Mucosa of descending colon (tissue), 3 donors: Measurements from ENCODE around the gene AICDA. TPM values are rescaled to one million over a fixed set of nuclear protein-coding genes. Genes with fewer than 3 reads are reported as not detected.

Source experiments
- ATAC-seq: fragments of 200-7000 bp; cut with Tn5 transposase; one replicate; pipeline ENCODE4 v1.9.1; 2020; ENCODE audit warnings: mild to moderate bottlenecking, moderate library complexity
- DNase-seq, 3 donors: peaks; one replicate each; pipeline ENCODE4 v3.0.0-alpha.2; 2020
- H3K36me3 ChIP-seq: fragments of 200-600 bp; one replicate; pipeline ENCODE4 v1.8.0; 2021; ENCODE audit warnings: low read depth, mild to moderate bottlenecking
- H3K4me1 ChIP-seq: fragments of 200-600 bp; one replicate; pipeline ENCODE4 v1.8.0; 2021; ENCODE audit warnings: low read depth, mild to moderate bottlenecking
- H3K4me3 ChIP-seq: fragments of 200-600 bp; one replicate; pipeline ENCODE4 v1.8.0; 2021; ENCODE audit warnings: mild to moderate bottlenecking
- H3K9me3 ChIP-seq: fragments of 200-600 bp; one replicate; pipeline ENCODE4 v1.8.0; 2021; ENCODE audit warnings: mild to moderate bottlenecking
- CTCF ChIP-seq: fragments of 200-600 bp; IDR thresholded peaks from one replicate; pipeline ENCODE4 v1.8.0; 2022; ENCODE audit warnings: antibody characterized with exemption, mild to moderate bottlenecking
- intact Hi-C, 2 donors: fragments of 100-400 bp; cut with DNase I in 1 of 2; cut with micrococcal nuclease in 1 of 2; formaldehyde crosslinking; loops; one replicate each; pipeline versions ENCODE4 v1.11.0 to v1.11.1; 2022; cut with DNase I, micrococcal nuclease
- long read RNA-seq, 2 donors: library from polyadenylated mRNA; unstranded; transcript quantifications; one replicate each; pipeline ENCODE4 v2.0.0, GENCODE V29; 2019 to 2021
- total RNA-seq, 3 donors: library from RNA; stranded (reverse); fragmentation: NEBNext Ultra II Directional in 2 of 3; extraction: Animal tissue kit (Norgen Biotek cat#: 25700) in 2 of 3; gene quantifications; one replicate each; pipeline versions ENCODE4 v1.2.1 to v1.2.4, GENCODE V29; 2021 to 2023
- donor health status: DM: no; HTN: no; CAD: no; lungs with moderate emphysema.
- donor health status: DM: no; HTN: no; CAD: no.
- donor health status: DM: no; HTN: yes; CAD: no.

AICDA gene
- not detected for total RNA-seq
- long read RNA-seq, donor 1 = 0 reads
- long read RNA-seq, donor 2 = 0 reads

- no peak for TF ChIP-seq CTCF
- Histone ChIP-seq H3K9me3 (no peaks in the 10 kb centered on the region), H3K36me3 (no peaks in the 10 kb centered on the region), H3K4me1 (no peaks in the 10 kb centered on the region), H3K4me3 (no peak within 1 kb of the TSS)
- DNase-seq (no peak), ATAC-seq (no peak)
- intact Hi-C loops = no loop called here
Observed at GRCh38 chr12:8612629-8613028, at the start of gene AICDA. AICDA (minus strand) TSS chr12:8612859; CDS start chr12:8612767, 92 bp downstream.

- Histone ChIP-seq H3K9me3 (no peaks in the 10 kb centered on the region), H3K4me1 (no peaks in the 10 kb centered on the region), H3K36me3 (no peaks in the 10 kb centered on the region), H3K4me3 (no peak overlapping the region)
- intact Hi-C loops = no loop called here
- no peak for DNase-seq
- no peak for ATAC-seq
- no peak for TF ChIP-seq CTCF
Observed at GRCh38 chr12:8661751-8662150, 49.1 kb upstream of the AICDA start.

- intact Hi-C loops = no loop called here
- DNase-seq (no peak), ATAC-seq (no peak)
- TF ChIP-seq CTCF = no peak
- Histone ChIP-seq H3K4me1 (no peaks in the 10 kb centered on the region), H3K4me3 (no peak overlapping the region), H3K36me3 (no peaks in the 10 kb centered on the region), H3K9me3 (no peaks in the 10 kb centered on the region)
Observed at GRCh38 chr12:8661016-8661415, 48.4 kb upstream of the AICDA start.

- TF ChIP-seq CTCF = no peak
- DNase-seq (no peak), ATAC-seq (no peak)
- intact Hi-C loops = no loop called here
- H3K9me3 ChIP-seq = no peaks in the 10 kb centered on the region
- no peaks in the 10 kb centered on the region for H3K36me3 ChIP-seq
- no peaks in the 10 kb centered on the region for H3K4me1 ChIP-seq
- no peak overlapping the region for H3K4me3 ChIP-seq
Observed at GRCh38 chr12:8658346-8658745, 45.7 kb upstream of the AICDA start.

- intact Hi-C loops = no loop called here
- no peaks in the 10 kb centered on the region for H3K4me1 ChIP-seq
- H3K36me3 ChIP-seq = no peaks in the 10 kb centered on the region
- no peak for ATAC-seq
- no peak for DNase-seq
- TF ChIP-seq CTCF = no peak
- no peaks in the 10 kb centered on the region for H3K9me3 ChIP-seq
- no peak overlapping the region for H3K4me3 ChIP-seq
Observed at GRCh38 chr12:8655421-8655820, 42.8 kb upstream of the AICDA start.

GRCh38 chr12:8648576-8649205, 36.0 kb upstream of the AICDA start:
- ATAC-seq (peak; percentile 29), DNase-seq (no peak)
- no peak for TF ChIP-seq CTCF
- Histone ChIP-seq H3K9me3 (no peaks in the 10 kb centered on the region), H3K36me3 (no peaks in the 10 kb centered on the region), H3K4me1 (no peaks in the 10 kb centered on the region), H3K4me3 (no peak overlapping the region)
- intact Hi-C loops = no loop called here
